NB4 (cell line): Measurements from ENCODE around the gene MALL.

Experiments used
- CTCF ChIP-seq: IDR thresholded peaks from one replicate; pipeline ENCODE4 v1.5.1; 2012; ENCODE audit warnings: low read depth, low read length
- MYC ChIP-seq: IDR thresholded peaks from 2 replicates; pipeline ENCODE4 v1.6.1; 2011; ENCODE audit warnings: low read depth, low read length
- POLR2A ChIP-seq: IDR thresholded peaks from 2 replicates; pipeline ENCODE4 v1.6.1; 2011; ENCODE audit warnings: mild to moderate bottlenecking; ENCODE audit not compliant: insufficient read length; ENCODE audit errors: extremely low read depth

- TF ChIP-seq CTCF (peak; percentile 75), POLR2A (no peak), MYC (no peak)
Measured at GRCh38 chr2:110157153-110157793, 41.7 kb upstream of the MALL start.
